Measurements from ENCODE around the gene SFXN2.

DNA sequence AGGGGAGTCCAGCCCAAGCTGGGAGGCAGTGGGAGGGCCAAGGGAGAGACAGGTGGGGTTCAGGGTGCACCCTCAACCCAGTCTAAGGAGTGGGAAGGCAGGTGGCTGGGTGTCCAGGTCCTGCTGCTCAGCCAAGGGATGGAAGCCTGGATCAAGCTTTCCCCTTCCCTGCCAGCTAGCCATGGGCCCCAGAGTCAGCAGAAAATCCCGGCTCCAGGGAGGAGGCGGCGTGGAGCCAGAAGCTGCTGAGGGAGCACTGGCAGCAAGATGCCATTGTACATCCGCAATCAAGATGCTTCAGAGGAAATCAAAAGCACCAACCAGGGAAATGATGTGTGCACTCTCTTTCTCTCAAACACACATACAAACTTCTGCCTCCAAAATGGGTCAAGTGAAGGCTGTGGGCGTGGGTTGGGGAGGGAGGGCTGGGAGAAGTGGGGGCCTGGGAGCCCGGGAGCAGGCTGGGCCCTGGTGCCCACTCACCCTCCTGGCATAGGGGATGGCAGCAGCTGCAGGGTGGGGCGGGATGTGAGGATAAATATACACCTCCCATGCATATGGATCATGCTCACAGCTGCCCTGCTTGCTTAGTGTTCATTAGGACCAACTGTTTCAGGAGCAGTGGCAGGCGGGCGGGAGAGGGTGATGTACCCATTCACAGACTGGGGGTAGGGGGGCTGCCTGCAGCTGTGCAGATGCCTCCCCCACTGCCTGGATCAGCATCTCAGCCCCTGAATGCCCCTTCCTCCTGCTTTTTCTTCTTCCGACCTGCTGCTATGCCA lies 45.9 kb upstream of the SFXN2 start:
- TF ChIP-seq, protein P1, sequence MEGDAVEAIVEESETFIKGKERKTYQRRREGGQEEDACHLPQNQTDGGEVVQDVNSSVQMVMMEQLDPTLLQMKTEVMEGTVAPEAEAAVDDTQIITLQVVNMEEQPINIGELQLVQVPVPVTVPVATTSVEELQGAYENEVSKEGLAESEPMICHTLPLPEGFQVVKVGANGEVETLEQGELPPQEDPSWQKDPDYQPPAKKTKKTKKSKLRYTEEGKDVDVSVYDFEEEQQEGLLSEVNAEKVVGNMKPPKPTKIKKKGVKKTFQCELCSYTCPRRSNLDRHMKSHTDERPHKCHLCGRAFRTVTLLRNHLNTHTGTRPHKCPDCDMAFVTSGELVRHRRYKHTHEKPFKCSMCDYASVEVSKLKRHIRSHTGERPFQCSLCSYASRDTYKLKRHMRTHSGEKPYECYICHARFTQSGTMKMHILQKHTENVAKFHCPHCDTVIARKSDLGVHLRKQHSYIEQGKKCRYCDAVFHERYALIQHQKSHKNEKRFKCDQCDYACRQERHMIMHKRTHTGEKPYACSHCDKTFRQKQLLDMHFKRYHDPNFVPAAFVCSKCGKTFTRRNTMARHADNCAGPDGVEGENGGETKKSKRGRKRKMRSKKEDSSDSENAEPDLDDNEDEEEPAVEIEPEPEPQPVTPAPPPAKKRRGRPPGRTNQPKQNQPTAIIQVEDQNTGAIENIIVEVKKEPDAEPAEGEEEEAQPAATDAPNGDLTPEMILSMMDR (conservative IDR thresholded peaks at IDR 0.05; ENCODE audit: low read length) = no peak
- no peak for TF ChIP-seq EZH2phosphoT487 (IDR thresholded peaks at IDR 0.05; ENCODE audit: borderline replicate concordance)
